K562 (cell line): ENCODE measurements around the gene ZMYM4. TPM values are rescaled to one million over a fixed set of nuclear protein-coding genes. Genes with fewer than 3 reads are reported as not detected.

Experiments
- ARHGAP35 ChIP-seq: fragments of 450-650 bp; IDR thresholded peaks from 2 replicates; pipeline ENCODE4 v1.6.1; 2018; ENCODE audit not compliant: partially characterized antibody
- ATF6 ChIP-seq: sonication (generic); formaldehyde crosslinking; IDR thresholded peaks from 2 replicates; pipeline ENCODE4 v1.4.0; 2020; ENCODE audit warnings: mild to moderate bottlenecking, missing genetic modification reagents
- ATF7 ChIP-seq: fragments of 450-650 bp; IDR thresholded peaks from 2 replicates; pipeline ENCODE4 v1.7.1; 2014; ENCODE audit warnings: mild to moderate bottlenecking, moderate library complexity
- CAMTA2 ChIP-seq: fragments of 250-450 bp; sonication (Bioruptor Pico); conservative IDR thresholded peaks from 2 replicates; pipeline ENCODE4 v1.5.1; 2022
- CBFA2T3 ChIP-seq: fragments of 450-650 bp; IDR thresholded peaks from 2 replicates; pipeline ENCODE4 v1.6.1; 2017
- CBX3 ChIP-seq, 2 experiments: IDR thresholded peaks; 1 replicate in 1 of 2; 2 replicates in 1 of 2; pipeline ENCODE4 v1.6.1; 2012; ENCODE audit warnings: inconsistent platforms in 2 of 2, low read length in 2 of 2, borderline replicate concordance in 1 of 2, control low read depth in 1 of 2
- DIDO1 ChIP-seq: fragments of 450-650 bp; IDR thresholded peaks from 2 replicates; pipeline ENCODE4 v1.6.1; 2016; ENCODE audit warnings: low read depth, missing biosample characterization, missing genetic modification characterization
- FOXK1 ChIP-seq: sonication (generic); formaldehyde crosslinking; IDR thresholded peaks from 2 replicates; pipeline ENCODE4 v1.8.0; 2022; ENCODE audit warnings: missing genetic modification reagents, mild to moderate bottlenecking, borderline replicate concordance
- HDAC3 ChIP-seq: fragments of 450-650 bp; IDR thresholded peaks from 2 replicates; pipeline ENCODE4 v1.6.1; 2018; ENCODE audit warnings: borderline replicate concordance, mild to moderate bottlenecking, moderate library complexity; ENCODE audit not compliant: partially characterized antibody
- HIVEP1 ChIP-seq: fragments of 250-450 bp; sonication (Bioruptor Pico); IDR thresholded peaks from 2 replicates; pipeline ENCODE4 v1.4.0; 2020; ENCODE audit warnings: mild to moderate bottlenecking
- MCM5 ChIP-seq: fragments of 450-650 bp; IDR thresholded peaks from 2 replicates; pipeline ENCODE4 v1.6.1; 2016; ENCODE audit warnings: low read depth
- MYBL2 ChIP-seq, 2 experiments: fragments of 450-650 bp in 1 of 2; sonication (generic) in 1 of 2; formaldehyde crosslinking in 1 of 2; IDR thresholded peaks; 2 replicates each; pipeline versions ENCODE4 v1.6.1 to v1.8.1; 2017 to 2022; ENCODE audit warnings: borderline replicate concordance in 1 of 2, inconsistent platforms in 1 of 2, low read depth in 1 of 2, mild to moderate bottlenecking in 1 of 2, missing genetic modification reagents in 1 of 2, moderate library complexity in 1 of 2
- NRF1 ChIP-seq, 2 experiments: fragments of 450-650 bp; IDR thresholded peaks in 1 of 2; conservative IDR thresholded peaks in 1 of 2; 2 replicates each; pipeline ENCODE4 v1.6.1; 2014; ENCODE audit warnings: mild to moderate bottlenecking in 2 of 2
- PHF8 ChIP-seq: fragments of 200-600 bp; sonication (generic); IDR thresholded peaks from 2 replicates; pipeline ENCODE4 v1.6.1; 2012; ENCODE audit warnings: mixed run types, mild to moderate bottlenecking, inconsistent platforms, low read length, moderate library complexity, borderline replicate concordance
- RFX1 ChIP-seq: fragments of 450-650 bp; IDR thresholded peaks from 2 replicates; pipeline ENCODE4 v1.6.1; 2016; ENCODE audit warnings: mild to moderate bottlenecking, moderate library complexity
- SMAD1 ChIP-seq: fragments of 150-350 bp; IDR thresholded peaks from 2 replicates; pipeline ENCODE4 v1.6.1; 2014; ENCODE audit warnings: low read length, low read depth; ENCODE audit not compliant: partially characterized antibody
- SRSF9 ChIP-seq: fragments of 200-400 bp; formaldehyde crosslinking; IDR thresholded peaks from 2 replicates; pipeline ENCODE4 v1.6.1; 2017; ENCODE audit warnings: low read depth, low read length, borderline replicate concordance
- TAF15 ChIP-seq: fragments of 200-400 bp; formaldehyde crosslinking; IDR thresholded peaks from 2 replicates; pipeline ENCODE4 v1.6.1; 2017; ENCODE audit warnings: mild to moderate bottlenecking, low read depth, low read length, moderate library complexity
- TAF7 ChIP-seq: fragments of 450-650 bp; IDR thresholded peaks from 2 replicates; pipeline ENCODE4 v1.6.1; 2016; ENCODE audit warnings: missing genetic modification characterization, missing compliant biosample characterization
- TARDBP ChIP-seq: fragments of 450-650 bp; IDR thresholded peaks from 2 replicates; pipeline ENCODE4 v1.6.1; 2016
- TRIM25 ChIP-seq: fragments of 450-650 bp; IDR thresholded peaks from 2 replicates; pipeline ENCODE4 v1.7.0; 2016; ENCODE audit warnings: borderline replicate concordance
- ZNF174 ChIP-seq: fragments of 250-450 bp; sonication (Bioruptor Pico); IDR thresholded peaks from 2 replicates; pipeline ENCODE4 v1.4.0; 2020; ENCODE audit warnings: mild to moderate bottlenecking
- ZNF311 ChIP-seq: fragments of 250-450 bp; sonication (Bioruptor Pico); IDR thresholded peaks from 2 replicates; pipeline ENCODE4 v1.4.0; 2020; ENCODE audit warnings: mild to moderate bottlenecking, moderate library complexity
- ZNF586 ChIP-seq: fragments of 450-650 bp; formaldehyde crosslinking; conservative IDR thresholded peaks from 2 replicates; pipeline ENCODE4 v1.4.0; 2020; ENCODE audit warnings: mild to moderate bottlenecking, moderate library complexity
- polyA plus RNA-seq, 8 experiments: library from polyadenylated mRNA; depleted of rRNA in 4 of 8; stranded (reverse) in 5 of 8; unstranded in 3 of 8; fragments of >200 nt; fragmentation: Nextera tagmentation in 2 of 8; fragmentation: Illumina TruSeq in 1 of 8; extraction: Ambion mirVana in 2 of 8; extraction: Trizol in 1 of 8; gene quantifications; 2 replicates each; pipeline versions ENCODE4 v1.2.1 to v1.2.3, GENCODE V29; 2011 to 2014; ENCODE audit warnings: inconsistent platforms in 1 of 8, missing spikeins in 1 of 8
- total RNA-seq, 7 experiments: library from RNA; depleted of rRNA in 6 of 7; stranded (reverse); fragments of >200 nt in 6 of 7; fragmentation: Illumina TruSeq in 2 of 7; extraction: Trizol in 2 of 7; gene quantifications; 2 replicates each; pipeline versions ENCODE4 v1.2.1 to v1.2.3, GENCODE V29; 2011 to 2021; ENCODE audit warnings: low replicate concordance in 1 of 7
- TF ChIP-seq, protein P1 (sequence below): sonication (generic); formaldehyde crosslinking; IDR thresholded peaks from 2 replicates; pipeline ENCODE4 v1.8.1; 2023; ENCODE audit warnings: mild to moderate bottlenecking, missing genetic modification reagents

ZMYM4 gene
- total and polyA plus RNA-seq, 9 of the 15 experiments (the other 6 are each of a cell fraction or from before 2014, with no cell fraction given), result 15.2 to 77.2 (median 63.3) TPM

GRCh38 chr1:35278886-35279554 lies 10.5 kb downstream of the ZMYM4 start (continued):
- TF ChIP-seq CAMTA2 (CRISPR knock-in tag), result no peak
- no peak for TF ChIP-seq ATF6 (CRISPR knock-in tag)
- no peak for TF ChIP-seq HIVEP1 (CRISPR knock-in tag)
- TF ChIP-seq FOXK1 (CRISPR knock-in tag), result no peak
- TF ChIP-seq NRF1 (conservative IDR thresholded peaks at IDR 0.05 in 1 of 2, IDR thresholded peaks at IDR 0.05 in 1 of 2), result no peak
- TF ChIP-seq ZNF586 (CRISPR knock-in tag), result no peak
- TF ChIP-seq MYBL2 (IDR thresholded peaks at IDR 0.05; ENCODE audit: low read depth), result no peak
- TF ChIP-seq MYBL2 (CRISPR knock-in tag; IDR thresholded peaks at IDR 0.05; ENCODE audit: borderline replicate concordance), result no peak
- peak; percentile 9; the same call in 1 of the 2 replicates for TF ChIP-seq RFX1
- no peak for TF ChIP-seq TAF15
- no peak for TF ChIP-seq ARHGAP35
- TF ChIP-seq, protein P1, sequence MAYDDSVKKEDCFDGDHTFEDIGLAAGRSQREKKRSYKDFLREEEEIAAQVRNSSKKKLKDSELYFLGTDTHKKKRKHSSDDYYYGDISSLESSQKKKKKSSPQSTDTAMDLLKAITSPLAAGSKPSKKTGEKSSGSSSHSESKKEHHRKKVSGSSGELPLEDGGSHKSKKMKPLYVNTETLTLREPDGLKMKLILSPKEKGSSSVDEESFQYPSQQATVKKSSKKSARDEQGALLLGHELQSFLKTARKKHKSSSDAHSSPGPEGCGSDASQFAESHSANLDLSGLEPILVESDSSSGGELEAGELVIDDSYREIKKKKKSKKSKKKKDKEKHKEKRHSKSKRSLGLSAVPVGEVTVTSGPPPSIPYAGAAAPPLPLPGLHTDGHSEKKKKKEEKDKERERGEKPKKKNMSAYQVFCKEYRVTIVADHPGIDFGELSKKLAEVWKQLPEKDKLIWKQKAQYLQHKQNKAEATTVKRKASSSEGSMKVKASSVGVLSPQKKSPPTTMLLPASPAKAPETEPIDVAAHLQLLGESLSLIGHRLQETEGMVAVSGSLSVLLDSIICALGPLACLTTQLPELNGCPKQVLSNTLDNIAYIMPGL (CRISPR knock-in tag), result no peak
- TF ChIP-seq ATF7, result peak; percentile 87
- no peak for TF ChIP-seq PHF8
- peak in 1 of 2 experiments; percentile 93; a peak in 2 of 3 replicates for TF ChIP-seq CBX3 (IDR thresholded peaks at IDR 0.05; ENCODE audit: borderline replicate concordance in 1 of 2, low read length in 2 of 2)
- no peak for TF ChIP-seq SRSF9
- no peak for TF ChIP-seq TARDBP
- peak; percentile 86 for TF ChIP-seq HDAC3
- no peak for TF ChIP-seq TRIM25
- TF ChIP-seq CBFA2T3, result peak; percentile 96
- TF ChIP-seq ZNF311 (CRISPR knock-in tag), result no peak
- no peak for TF ChIP-seq SMAD1
- no peak for TF ChIP-seq MCM5
- TF ChIP-seq ZNF174 (CRISPR knock-in tag), result 0 out of 2 replicates have a peak, but pooled peaks have one; percentile 27
- TF ChIP-seq TAF7, result no peak
- 0 out of 2 replicates have a peak, but pooled peaks have one; percentile 47 for TF ChIP-seq DIDO1 (tag)
